OCI-LY7 (cell line): ENCODE measurements around the gene FLRT2. TPM values are rescaled to one million over a fixed set of nuclear protein-coding genes. Genes with fewer than 3 reads are reported as not detected.
A peak's percentile ranks its signal among the peaks of the same experiment; 100 is the strongest.

Experiments used
- Bru-seq: library from RNA; stranded (reverse); fragments of 400-500 nt; gene quantifications from one replicate; lab custom pipeline; 2021; lab: Mats Ljungman, UMichigan
- BruChase-seq, 2 experiments: library from RNA; stranded (reverse); fragments of 400-500 nt; gene quantifications; one replicate each; lab custom pipeline; 2021; lab: Mats Ljungman, UMichigan
- BruUV-seq: library from RNA; stranded (reverse); fragments of 400-500 nt; replicated peaks from 2 replicates; lab custom pipeline; 2021; lab: Mats Ljungman, UMichigan
- CTCF ChIA-PET: fragments of 300-600 bp; sonication (Branson Sonifier 250); formaldehyde crosslinking; loops from one replicate; lab custom pipeline; 2022; ENCODE audit warnings: antibody characterized with exemption; ENCODE audit not compliant: unreplicated experiment; lab: Charles Lee
- POLR2A ChIA-PET: fragments of 300-600 bp; sonication (Branson Sonifier 250); formaldehyde crosslinking; loops from one replicate; lab custom pipeline; 2022; ENCODE audit warnings: antibody characterized with exemption; lab: Charles Lee
- DNase-seq: peaks from one replicate; pipeline ENCODE4 v3.0.0-alpha.2; 2015; ENCODE audit warnings: low spot score
- H2AFZ ChIP-seq: fragments of 200-600 bp; sonication (generic), shearing (Covaris generic); 2 replicates; pipeline ENCODE4 v1.6.1; 2014; ENCODE audit warnings: mild to moderate bottlenecking, antibody characterized with exemption, low read length, moderate library complexity
- H3K27ac ChIP-seq: fragments of 200-600 bp; sonication (generic); 2 replicates; pipeline ENCODE4 v1.5.1; 2014; ENCODE audit warnings: mixed run types, low read depth, mild to moderate bottlenecking, moderate library complexity, low read length, inconsistent platforms; ENCODE audit not compliant: poor library complexity, severe bottlenecking
- H3K36me3 ChIP-seq: fragments of 200-600 bp; sonication (generic); 2 replicates; pipeline ENCODE4 v1.6.1; 2014; ENCODE audit warnings: mild to moderate bottlenecking, antibody characterized with exemption, low read length, moderate library complexity, mixed read lengths; ENCODE audit not compliant: insufficient read depth
- H3K4me1 ChIP-seq: fragments of 200-600 bp; sonication (generic); 2 replicates; pipeline ENCODE4 v1.5.1; 2014; ENCODE audit warnings: mild to moderate bottlenecking, low read length; ENCODE audit not compliant: insufficient read depth, poor library complexity, severe bottlenecking
- H3K4me2 ChIP-seq: fragments of 200-600 bp; sonication (generic); 2 replicates; pipeline ENCODE4 v1.6.1; 2014; ENCODE audit warnings: mild to moderate bottlenecking, low read length
- H3K4me3 ChIP-seq: fragments of 200-600 bp; sonication (generic); 2 replicates; pipeline ENCODE4 v1.5.1; 2014; ENCODE audit warnings: mild to moderate bottlenecking, low read depth, low read length; ENCODE audit not compliant: poor library complexity, severe bottlenecking
- H3K79me2 ChIP-seq: fragments of 200-600 bp; sonication (generic); 2 replicates; pipeline ENCODE4 v1.6.1; 2016; ENCODE audit warnings: low read depth, mild to moderate bottlenecking, low read length, moderate library complexity, mixed read lengths; ENCODE audit not compliant: insufficient read depth
- H3K9me2 ChIP-seq: fragments of 200-600 bp; sonication (generic); 2 replicates; pipeline ENCODE4 v1.6.1; 2016; ENCODE audit warnings: mild to moderate bottlenecking, low read length, mixed read lengths; ENCODE audit not compliant: insufficient read depth
- H3K9me3 ChIP-seq: fragments of 200-600 bp; sonication (generic); 2 replicates; pipeline ENCODE4 v1.6.1; 2014; ENCODE audit warnings: mild to moderate bottlenecking, mixed run types, low read length, mixed read lengths
- H4K20me1 ChIP-seq: fragments of 200-600 bp; sonication (generic); 2 replicates; pipeline ENCODE4 v1.6.1; 2014; ENCODE audit warnings: mild to moderate bottlenecking, antibody characterized with exemption, low read length, moderate library complexity, mixed read lengths; ENCODE audit not compliant: insufficient read depth
- CTCF ChIP-seq: fragments of 200-600 bp; sonication (generic); conservative IDR thresholded peaks from 2 replicates; pipeline ENCODE4 v1.5.1; 2014; ENCODE audit warnings: mild to moderate bottlenecking, antibody characterized with exemption, low read length, moderate library complexity, mixed read lengths
- EZH2phosphoT487 ChIP-seq: fragments of 200-600 bp; sonication (generic); IDR thresholded peaks from 2 replicates; pipeline ENCODE4 v1.6.1; 2018; ENCODE audit warnings: low read depth, borderline replicate concordance, mild to moderate bottlenecking, mixed run types, antibody characterized with exemption, low read length, moderate library complexity, mixed read lengths
- intact Hi-C: fragments of 100-400 bp; cut with micrococcal nuclease; formaldehyde crosslinking; loops from one replicate; pipeline ENCODE4 v1.10.0; 2022; ENCODE audit not compliant: unreplicated experiment
- long read RNA-seq: library from polyadenylated mRNA; stranded (forward); transcript quantifications from one replicate; pipeline ENCODE4 v2.0.0, GENCODE V29; 2022
- total RNA-seq, 2 experiments: library from RNA; depleted of rRNA in 1 of 2; stranded (reverse); fragments of >200 nt in 1 of 2; shearing (Covaris generic) in 1 of 2; gene quantifications; 2 replicates each; pipeline ENCODE4 v1.2.3, GENCODE V29; 2014 to 2022

The FLRT2 gene, protein sequence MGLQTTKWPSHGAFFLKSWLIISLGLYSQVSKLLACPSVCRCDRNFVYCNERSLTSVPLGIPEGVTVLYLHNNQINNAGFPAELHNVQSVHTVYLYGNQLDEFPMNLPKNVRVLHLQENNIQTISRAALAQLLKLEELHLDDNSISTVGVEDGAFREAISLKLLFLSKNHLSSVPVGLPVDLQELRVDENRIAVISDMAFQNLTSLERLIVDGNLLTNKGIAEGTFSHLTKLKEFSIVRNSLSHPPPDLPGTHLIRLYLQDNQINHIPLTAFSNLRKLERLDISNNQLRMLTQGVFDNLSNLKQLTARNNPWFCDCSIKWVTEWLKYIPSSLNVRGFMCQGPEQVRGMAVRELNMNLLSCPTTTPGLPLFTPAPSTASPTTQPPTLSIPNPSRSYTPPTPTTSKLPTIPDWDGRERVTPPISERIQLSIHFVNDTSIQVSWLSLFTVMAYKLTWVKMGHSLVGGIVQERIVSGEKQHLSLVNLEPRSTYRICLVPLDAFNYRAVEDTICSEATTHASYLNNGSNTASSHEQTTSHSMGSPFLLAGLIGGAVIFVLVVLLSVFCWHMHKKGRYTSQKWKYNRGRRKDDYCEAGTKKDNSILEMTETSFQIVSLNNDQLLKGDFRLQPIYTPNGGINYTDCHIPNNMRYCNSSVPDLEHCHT
- not detected in 2 replicates for total RNA-seq (2014; rRNA removed; shearing (Covaris generic))
- total RNA-seq (2022), result not detected in 2 replicates
- Bru-seq, nascent RNA, result not detected
- BruChase-seq, experiment 1, labeled RNA remaining after a 6-hour chase, result not detected
- percentile 1 among the genes with signal in this experiment for BruChase-seq, experiment 2, labeled RNA remaining after a 2-hour chase
- long read RNA-seq, result 0 reads

DNA sequence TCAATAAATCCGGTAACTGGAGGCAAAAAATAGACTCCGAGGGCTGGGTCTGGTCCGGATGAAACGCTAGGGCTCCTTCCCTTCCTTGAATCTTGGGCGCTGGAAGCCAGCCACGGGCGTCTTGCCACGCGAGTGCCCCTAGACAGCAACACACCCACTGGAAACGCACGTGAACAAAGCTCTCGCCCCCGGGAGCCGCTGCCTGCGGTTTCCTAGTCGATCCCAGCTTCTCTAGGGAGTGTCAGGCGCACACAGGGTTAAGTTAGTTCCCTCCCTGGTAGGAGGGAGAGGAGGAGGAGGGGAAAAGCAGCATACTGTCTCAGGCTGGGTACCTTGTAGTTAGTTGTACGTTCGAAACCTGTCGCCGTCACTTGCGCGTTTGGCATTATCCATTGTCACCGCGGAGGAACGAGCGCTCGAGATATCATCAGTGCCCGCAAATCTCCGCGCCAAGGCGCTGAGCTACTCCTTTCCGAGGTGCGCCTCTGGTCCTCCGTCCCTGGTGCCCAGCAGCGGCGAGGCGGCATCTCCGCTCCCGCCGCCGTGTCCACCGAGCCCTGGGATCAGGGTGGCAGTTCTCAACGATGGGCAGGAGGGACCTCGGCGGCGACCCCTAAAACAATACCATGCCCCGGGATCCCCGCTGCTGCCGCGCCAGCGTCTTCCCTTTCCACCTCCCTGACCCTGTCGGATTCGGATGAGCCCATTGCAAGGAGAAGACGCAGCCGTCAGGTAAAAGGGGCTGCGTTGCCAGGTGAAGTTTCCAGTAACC lies at the start of gene FLRT2:
Gene FLRT2, plus strand, starts transcription at position 342 of the 772 bp plus-strand sequence. CDS start 91,371 bp downstream, outside the sequence.
- Histone ChIP-seq H3K4me1 (no peaks in the 10 kb centered on the region), H3K9me2 (no peaks in the 10 kb centered on the region), H3K4me3 (no peak within 1 kb of the TSS), H3K27ac (no peak within 1 kb of the TSS), H2AFZ (no peak within 1 kb of the TSS), H3K9me3 (no peaks in the 10 kb centered on the region), H4K20me1 (no peaks in the 10 kb centered on the region), H3K4me2 (no peak within 1 kb of the TSS), H3K79me2 (no peaks in the 10 kb centered on the region), H3K36me3 (no peaks in the 10 kb centered on the region)
- POLR2A ChIA-PET, result no interaction called here
- CTCF ChIA-PET, result no interaction called here
- BruUV-seq, result no TSS peak
- no peak for TF ChIP-seq CTCF
- no peak for TF ChIP-seq EZH2phosphoT487
- intact Hi-C loops, result no loop called here
- DNase-seq, result no peak

- Histone ChIP-seq H3K9me3 (no peaks in the 10 kb centered on the region), H3K4me1 (no peaks in the 10 kb centered on the region), H2AFZ (no peak overlapping the region), H3K4me3 (no peak overlapping the region), H3K9me2 (no peaks in the 10 kb centered on the region), H4K20me1 (no peaks in the 10 kb centered on the region), H3K4me2 (no peak overlapping the region), H3K36me3 (no peaks in the 10 kb centered on the region), H3K79me2 (no peaks in the 10 kb centered on the region), H3K27ac (no peak overlapping the region)
- intact Hi-C loops, result no loop called here
- DNase-seq, result no peak
- no TSS peak for BruUV-seq
- ChIA-PET POLR2A (interaction anchor here (0.6 kb wide), 1 partner anchor 466 kb away, joined by 4 read pairs; no protein-coding TSS in a partner anchor), CTCF (no interaction called here)
- TF ChIP-seq CTCF (no peak), EZH2phosphoT487 (no peak)
Measured at GRCh38 chr14:85481471-85481870, 48.5 kb upstream of the FLRT2 start.
